Upper lobe of right lung (tissue), 1 donor: Measurements from ENCODE around the gene KLHL21. TPM values are rescaled to one million over a fixed set of nuclear protein-coding genes. Genes with fewer than 3 reads are reported as not detected.

Experiments
- ATAC-seq: fragments of 200-7000 bp; cut with Tn5 transposase; one replicate; pipeline ENCODE4 v1.9.1; 2020; ENCODE audit warnings: mild to moderate bottlenecking, moderate library complexity
- DNase-seq: peaks from one replicate; pipeline ENCODE4 v3.0.0-alpha.2; 2020
- H3K27ac ChIP-seq: fragments of 200-600 bp; one replicate; pipeline ENCODE4 v1.8.0; 2022
- H3K27me3 ChIP-seq: fragments of 200-600 bp; one replicate; pipeline ENCODE4 v1.8.0; 2022; ENCODE audit warnings: mild to moderate bottlenecking
- H3K36me3 ChIP-seq: fragments of 200-600 bp; one replicate; pipeline ENCODE4 v1.8.0; 2022
- H3K4me1 ChIP-seq: fragments of 200-600 bp; one replicate; pipeline ENCODE4 v1.8.0; 2022
- H3K4me3 ChIP-seq: fragments of 200-600 bp; one replicate; pipeline ENCODE4 v1.8.0; 2022; ENCODE audit warnings: mild to moderate bottlenecking
- H3K9me3 ChIP-seq: fragments of 200-600 bp; one replicate; pipeline ENCODE4 v1.8.0; 2022
- CTCF ChIP-seq: fragments of 200-600 bp; IDR thresholded peaks from one replicate; pipeline ENCODE4 v1.8.0; 2022; ENCODE audit warnings: antibody characterized with exemption
- intact Hi-C: fragments of 100-400 bp; cut with DNase I; formaldehyde crosslinking; loops from one replicate; pipeline ENCODE4 v1.11.0; 2022
- total RNA-seq: library from RNA; stranded (reverse); fragmentation: NEBNext Ultra II Directional; extraction: Animal tissue kit (Norgen Biotek cat#: 25700); gene quantifications from one replicate; pipeline ENCODE4 v1.2.1, GENCODE V29; 2021
- donor health status: DM: no; HTN: yes; CAD: no; lungs with severe emphysema.

KLHL21 gene
- total RNA-seq, 1 donor from 2014 or later = 21.8 TPM

GRCh38 chr1:6585841-6586240, 16.8 kb downstream of the KLHL21 start:
- no peaks in the 10 kb centered on the region for H3K27me3 ChIP-seq
- DNase-seq (no peak), ATAC-seq (no peak)
- intact Hi-C loops = no loop called here
- no peaks in the 10 kb centered on the region for H3K9me3 ChIP-seq
- H3K4me1 ChIP-seq = peaks cover 32% of the 10 kb centered on the region
- H3K36me3 ChIP-seq = peaks cover 36% of the 10 kb centered on the region
- no peak overlapping the region for H3K4me3 ChIP-seq
- TF ChIP-seq CTCF = no peak
- H3K27ac ChIP-seq = no peak overlapping the region

- no peak for ATAC-seq
- H3K4me1 ChIP-seq = peaks cover 36% of the 10 kb centered on the region
Measured at GRCh38 chr1:6585081-6585722, 17.5 kb downstream of the KLHL21 start.

GRCh38 chr1:6584126-6585080, 18.3 kb downstream of the KLHL21 start:
- Histone ChIP-seq H3K36me3 (peaks cover 21% of the 10 kb centered on the region), H3K27ac (no peak overlapping the region), H3K4me1 (peaks cover 37% of the 10 kb centered on the region), H3K9me3 (no peaks in the 10 kb centered on the region), H3K27me3 (no peaks in the 10 kb centered on the region), H3K4me3 (no peak overlapping the region)
- peak; percentile 11 for TF ChIP-seq CTCF
- DNase-seq (no peak), ATAC-seq (no peak)
- intact Hi-C loops = no loop called here

More at GRCh38 chr1:6585081-6585722, 17.5 kb downstream of the KLHL21 start:
- no peaks in the 10 kb centered on the region for H3K27me3 ChIP-seq
- TF ChIP-seq CTCF = no peak
- DNase-seq = no peak
- intact Hi-C loops = no loop called here
- no peak overlapping the region for H3K4me3 ChIP-seq
- H3K9me3 ChIP-seq = no peaks in the 10 kb centered on the region
- peaks cover 29% of the 10 kb centered on the region for H3K36me3 ChIP-seq
- H3K27ac ChIP-seq = no peak overlapping the region

- H3K36me3 ChIP-seq = peaks cover under 1% of the 10 kb centered on the region
- H3K27ac ChIP-seq = no peak overlapping the region
- H3K4me1 ChIP-seq = peaks cover 37% of the 10 kb centered on the region
- DNase-seq (no peak), ATAC-seq (no peak)
- no peak for TF ChIP-seq CTCF
- H3K4me3 ChIP-seq = no peak overlapping the region
- H3K27me3 ChIP-seq = no peaks in the 10 kb centered on the region
- no peaks in the 10 kb centered on the region for H3K9me3 ChIP-seq
- intact Hi-C loops = no loop called here
Measured at GRCh38 chr1:6582370-6582769, 20.3 kb downstream of the KLHL21 start.

GRCh38 chr1:6581561-6582305, 20.9 kb downstream of the KLHL21 start:
- H3K4me1 ChIP-seq = peaks cover 30% of the 10 kb centered on the region
- intact Hi-C loops = no loop called here
- no peaks in the 10 kb centered on the region for H3K9me3 ChIP-seq
- no peaks in the 10 kb centered on the region for H3K36me3 ChIP-seq
- H3K27me3 ChIP-seq = no peaks in the 10 kb centered on the region
- peak; percentile 68 for DNase-seq
- peak; percentile 43 for ATAC-seq
- peak overlapping the region; percentile 97 for H3K27ac ChIP-seq
- H3K4me3 ChIP-seq = no peak overlapping the region
- no peak for TF ChIP-seq CTCF
